A673 (cell line): Measurements from ENCODE around the gene STK32A. TPM values are rescaled to one million over a fixed set of nuclear protein-coding genes. Genes with fewer than 3 reads are reported as not detected.

Experiments
- BruUV-seq: library from RNA; stranded (reverse); fragments of 400-500 nt; replicated peaks from 2 replicates; lab custom pipeline; 2021; lab: Mats Ljungman, UMichigan
- CTCF ChIA-PET: fragments of 300-600 bp; sonication (Branson Sonifier 250); formaldehyde crosslinking; loops from one replicate; lab custom pipeline; 2022; ENCODE audit warnings: antibody characterized with exemption; lab: Charles Lee
- POLR2A ChIA-PET: fragments of 300-600 bp; sonication (Branson Sonifier 250); formaldehyde crosslinking; loops from one replicate; lab custom pipeline; 2022; ENCODE audit warnings: antibody characterized with exemption; ENCODE audit not compliant: low non-redundant PET; lab: Charles Lee
- DNase-seq: peaks from one replicate; pipeline ENCODE4 v3.0.0-alpha.2; 2015; ENCODE audit warnings: low spot score
- H3K27ac ChIP-seq: fragments of 200-600 bp; sonication (generic); 2 replicates; pipeline ENCODE4 v1.5.1; 2016; ENCODE audit warnings: mixed run types, low read depth, mild to moderate bottlenecking, mixed read lengths, antibody characterized with exemption, low read length; ENCODE audit not compliant: poor library complexity, severe bottlenecking
- H3K27me3 ChIP-seq: fragments of 200-600 bp; sonication (generic); replicated peaks from 2 replicates; pipeline ENCODE4 v1.6.1; 2017; ENCODE audit warnings: mixed run types, low read depth, mild to moderate bottlenecking, mixed read lengths, antibody characterized with exemption, low read length; ENCODE audit not compliant: insufficient read depth, poor library complexity
- H3K36me3 ChIP-seq: fragments of 200-600 bp; sonication (generic); 2 replicates; pipeline ENCODE4 v1.6.1; 2016; ENCODE audit warnings: mixed run types, mild to moderate bottlenecking, mixed read lengths, antibody characterized with exemption, low read length; ENCODE audit not compliant: insufficient read depth, poor library complexity, severe bottlenecking
- H3K4me1 ChIP-seq: fragments of 200-600 bp; sonication (generic); 2 replicates; pipeline ENCODE4 v1.6.1; 2017; ENCODE audit warnings: mixed run types, mild to moderate bottlenecking, mixed read lengths, antibody characterized with exemption, low read length; ENCODE audit not compliant: insufficient read depth, poor library complexity, severe bottlenecking
- H3K4me3 ChIP-seq: fragments of 200-600 bp; sonication (generic); 2 replicates; pipeline ENCODE4 v1.5.1; 2016; ENCODE audit warnings: low read depth, mixed run types, mild to moderate bottlenecking, mixed read lengths, low read length; ENCODE audit not compliant: poor library complexity, severe bottlenecking
- H3K9me3 ChIP-seq: fragments of 200-600 bp; sonication (generic); 2 replicates; pipeline ENCODE4 v1.6.1; 2016; ENCODE audit warnings: mixed run types, low read depth, mild to moderate bottlenecking, mixed read lengths, antibody characterized with exemption, low read length; ENCODE audit not compliant: poor library complexity, severe bottlenecking
- EZH2 ChIP-seq: fragments of 200-600 bp; sonication (generic); IDR thresholded peaks from 2 replicates; pipeline ENCODE4 v1.6.1; 2017; ENCODE audit warnings: borderline replicate concordance, low read depth, mild to moderate bottlenecking, mixed read lengths, antibody characterized with exemption, low read length; ENCODE audit not compliant: poor library complexity, severe bottlenecking
- intact Hi-C: fragments of 100-400 bp; cut with micrococcal nuclease; formaldehyde crosslinking; loops from one replicate; pipeline ENCODE4 v1.10.0; 2022; ENCODE audit not compliant: unreplicated experiment
- total RNA-seq: library from RNA; stranded (reverse); gene quantifications from 2 replicates; pipeline ENCODE4 v1.2.3, GENCODE V29; 2021
- TF ChIP-seq, protein P1 (sequence below): fragments of 300-800, 200-600 bp; sonication (generic); conservative IDR thresholded peaks from 2 replicates; pipeline ENCODE4 v1.5.1; 2017; ENCODE audit warnings: low read depth, mild to moderate bottlenecking, antibody characterized with exemption, low read length, moderate library complexity, mixed read lengths

STK32A gene
- total RNA-seq, 1 experiment from 2014 or later: not detected

DNA sequence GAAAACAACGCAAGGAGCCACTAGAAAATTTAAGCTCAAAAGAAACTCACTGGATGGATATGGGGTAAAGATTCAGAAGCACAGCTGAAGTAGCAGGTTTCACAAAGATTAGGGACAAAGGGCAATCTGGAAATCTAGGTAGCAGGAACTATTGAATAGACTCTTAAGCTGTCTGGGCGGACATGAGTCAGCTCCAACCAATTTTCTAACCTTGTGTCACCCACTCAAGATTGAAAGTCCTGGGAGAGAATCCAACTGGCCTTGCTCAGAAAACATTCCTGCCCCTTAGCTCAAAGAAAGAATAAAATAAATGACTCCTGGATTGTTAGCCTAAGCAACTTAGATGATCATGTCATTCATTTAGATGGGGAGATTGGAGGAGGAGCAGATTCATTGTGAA lies 69.2 kb downstream of the STK32A start:
- intact Hi-C loops: no loop called here
- Histone ChIP-seq H3K27me3 (peaks cover 16% of the 10 kb centered on the region), H3K4me3 (no peak overlapping the region), H3K36me3 (no peaks in the 10 kb centered on the region), H3K27ac (no peak overlapping the region), H3K4me1 (no peaks in the 10 kb centered on the region), H3K9me3 (no peaks in the 10 kb centered on the region)
- TF ChIP-seq, protein P1, sequence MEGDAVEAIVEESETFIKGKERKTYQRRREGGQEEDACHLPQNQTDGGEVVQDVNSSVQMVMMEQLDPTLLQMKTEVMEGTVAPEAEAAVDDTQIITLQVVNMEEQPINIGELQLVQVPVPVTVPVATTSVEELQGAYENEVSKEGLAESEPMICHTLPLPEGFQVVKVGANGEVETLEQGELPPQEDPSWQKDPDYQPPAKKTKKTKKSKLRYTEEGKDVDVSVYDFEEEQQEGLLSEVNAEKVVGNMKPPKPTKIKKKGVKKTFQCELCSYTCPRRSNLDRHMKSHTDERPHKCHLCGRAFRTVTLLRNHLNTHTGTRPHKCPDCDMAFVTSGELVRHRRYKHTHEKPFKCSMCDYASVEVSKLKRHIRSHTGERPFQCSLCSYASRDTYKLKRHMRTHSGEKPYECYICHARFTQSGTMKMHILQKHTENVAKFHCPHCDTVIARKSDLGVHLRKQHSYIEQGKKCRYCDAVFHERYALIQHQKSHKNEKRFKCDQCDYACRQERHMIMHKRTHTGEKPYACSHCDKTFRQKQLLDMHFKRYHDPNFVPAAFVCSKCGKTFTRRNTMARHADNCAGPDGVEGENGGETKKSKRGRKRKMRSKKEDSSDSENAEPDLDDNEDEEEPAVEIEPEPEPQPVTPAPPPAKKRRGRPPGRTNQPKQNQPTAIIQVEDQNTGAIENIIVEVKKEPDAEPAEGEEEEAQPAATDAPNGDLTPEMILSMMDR: no peak
- TF ChIP-seq EZH2: no peak
- ChIA-PET CTCF (no interaction called here), POLR2A (no interaction called here)
- DNase-seq: no peak
- BruUV-seq: no TSS peak

DNA sequence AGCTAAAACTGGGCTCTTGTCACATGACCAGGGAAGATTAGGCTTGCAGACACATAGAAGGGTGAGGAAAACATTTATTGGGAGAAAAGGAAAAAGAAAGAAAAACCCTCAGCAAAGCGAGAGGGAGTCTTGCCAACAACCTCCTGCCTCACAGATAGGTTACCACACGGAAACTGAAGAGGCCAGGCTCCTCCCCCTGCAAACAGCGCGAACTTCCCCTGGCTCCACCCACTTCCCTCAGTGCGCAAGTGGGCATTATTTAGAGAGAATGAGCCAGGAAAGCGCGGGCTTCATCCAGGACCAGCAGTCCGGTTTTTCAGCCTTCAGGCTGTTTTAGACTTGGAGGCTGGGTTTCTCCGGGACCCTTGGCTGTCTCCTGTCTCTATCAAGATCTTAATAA lies 70.3 kb downstream of the STK32A start:
- POLR2A ChIA-PET: no interaction called here
- Histone ChIP-seq H3K36me3 (no peaks in the 10 kb centered on the region), H3K27ac (no peak overlapping the region), H3K9me3 (no peaks in the 10 kb centered on the region), H3K27me3 (peaks cover 11% of the 10 kb centered on the region), H3K4me1 (no peaks in the 10 kb centered on the region), H3K4me3 (no peak overlapping the region)
- TF ChIP-seq, protein P1: no peak
- no peak for TF ChIP-seq EZH2
- intact Hi-C loops: no loop called here
- DNase-seq: no peak
- no TSS peak for BruUV-seq
- CTCF ChIA-PET: no interaction called here

DNA sequence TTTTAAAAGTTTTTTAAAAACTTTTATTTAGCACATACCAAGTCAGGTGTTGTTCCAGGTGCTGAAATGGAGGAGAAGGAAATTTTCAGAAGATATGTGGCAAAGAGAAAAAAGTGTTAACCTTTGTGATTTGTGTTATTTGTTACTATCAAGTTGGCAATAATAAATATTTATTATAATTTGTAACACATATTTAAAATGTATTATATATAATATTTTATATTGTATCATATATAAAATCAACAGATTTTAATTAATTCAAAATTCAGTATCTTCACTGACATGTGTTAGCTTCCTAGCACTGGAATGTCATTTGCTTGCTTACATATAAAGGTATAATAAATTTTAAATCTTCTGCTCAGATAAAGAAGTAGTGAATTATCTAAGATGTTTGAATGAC lies 71.5 kb downstream of the STK32A start:
- Histone ChIP-seq H3K27ac (no peak overlapping the region), H3K9me3 (no peaks in the 10 kb centered on the region), H3K4me1 (no peaks in the 10 kb centered on the region), H3K36me3 (no peaks in the 10 kb centered on the region), H3K27me3 (peaks cover 6% of the 10 kb centered on the region), H3K4me3 (no peak overlapping the region)
- ChIA-PET CTCF (no interaction called here), POLR2A (no interaction called here)
- no peak for DNase-seq
- intact Hi-C loops: no loop called here
- TF ChIP-seq, protein P1: no peak
- TF ChIP-seq EZH2: no peak
- no TSS peak for BruUV-seq
